Ecto neural progenitor cell (in vitro differentiated cells): ENCODE measurements around the gene VSIG10.

ENCODE experiments used
- DNase-seq: peaks from one replicate; pipeline ENCODE4 v3.0.0-alpha.2; 2018; ENCODE audit warnings: low spot score

Gene VSIG10

DNA sequence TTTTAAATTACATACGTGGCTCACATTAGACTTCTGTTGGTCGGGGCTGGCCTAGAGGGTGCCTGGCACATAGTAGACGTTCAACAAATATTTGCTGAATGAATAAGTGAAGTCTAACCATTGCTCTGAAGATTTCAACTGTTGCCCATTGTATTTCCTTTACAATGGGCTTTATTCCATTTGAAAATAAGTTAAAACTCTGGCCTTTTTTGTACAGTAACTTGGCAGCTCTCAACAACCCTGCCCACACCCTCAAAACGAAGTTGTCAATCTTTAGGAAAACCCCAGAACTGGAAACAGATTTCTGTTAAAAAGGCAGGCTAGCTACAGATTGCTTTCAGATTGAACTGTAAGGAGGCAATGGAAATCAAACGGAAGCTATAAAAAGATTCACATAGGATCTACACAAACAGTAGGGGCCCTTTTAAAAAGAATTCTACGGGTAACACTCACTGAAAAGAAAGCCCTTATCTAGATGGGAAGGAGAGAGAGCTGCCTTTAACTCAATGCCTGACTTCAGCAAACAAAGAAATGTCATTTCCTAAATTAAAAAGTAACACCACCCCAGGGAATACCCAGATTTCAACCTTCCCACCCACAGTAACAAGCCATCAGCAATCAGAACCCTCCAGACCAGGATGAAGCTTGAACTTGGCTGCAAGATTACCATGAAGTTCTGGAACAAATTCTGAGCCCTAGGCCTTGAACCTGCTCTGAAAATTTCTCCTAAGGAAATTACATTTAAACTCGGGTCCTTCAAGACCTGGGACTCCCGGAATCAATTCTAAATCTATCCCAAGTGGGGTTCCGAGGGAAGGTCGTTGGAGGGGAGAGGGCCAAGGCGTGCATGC is 44.2 kb downstream of the VSIG10 start:
- no peak for DNase-seq

DNA sequence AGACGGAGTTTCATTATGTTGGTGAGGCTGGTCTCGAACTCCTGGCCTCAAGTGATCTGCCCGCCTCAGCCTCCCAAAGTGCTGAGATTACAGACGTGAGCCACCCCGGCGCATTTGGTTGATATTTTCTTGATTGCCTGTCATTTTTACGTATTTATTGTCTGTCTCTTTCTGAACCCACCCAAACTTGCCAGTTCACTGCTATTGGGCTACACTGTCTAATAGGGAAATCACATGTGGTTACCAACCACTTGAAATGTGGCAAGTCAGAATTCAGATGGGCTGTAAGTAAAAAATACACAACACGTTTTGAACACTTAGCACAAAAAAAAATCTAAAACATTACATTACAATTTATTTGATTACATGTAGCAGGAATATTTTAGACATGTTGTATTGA is 44.9 kb downstream of the VSIG10 start:
- no peak for DNase-seq

DNA sequence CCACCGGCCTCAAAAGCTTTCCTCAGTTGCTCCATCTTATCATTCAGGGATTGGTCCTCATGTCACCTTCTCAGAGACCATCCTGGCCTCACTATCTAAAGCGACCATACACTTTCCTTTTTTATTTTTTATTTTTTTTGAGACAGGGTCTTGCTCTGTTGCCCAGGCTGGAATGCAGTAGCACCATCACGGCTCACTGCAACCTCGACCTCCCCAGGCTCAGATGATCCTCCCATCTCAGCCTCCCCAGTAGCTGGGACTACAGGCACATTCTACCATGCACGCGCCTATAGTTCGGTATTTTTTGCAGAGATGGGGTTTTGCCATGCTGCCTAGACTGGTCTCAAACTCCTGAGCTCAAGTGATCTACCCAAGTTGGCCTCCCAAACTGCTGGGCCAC is 45.6 kb downstream of the VSIG10 start:
- no peak for DNase-seq

DNA sequence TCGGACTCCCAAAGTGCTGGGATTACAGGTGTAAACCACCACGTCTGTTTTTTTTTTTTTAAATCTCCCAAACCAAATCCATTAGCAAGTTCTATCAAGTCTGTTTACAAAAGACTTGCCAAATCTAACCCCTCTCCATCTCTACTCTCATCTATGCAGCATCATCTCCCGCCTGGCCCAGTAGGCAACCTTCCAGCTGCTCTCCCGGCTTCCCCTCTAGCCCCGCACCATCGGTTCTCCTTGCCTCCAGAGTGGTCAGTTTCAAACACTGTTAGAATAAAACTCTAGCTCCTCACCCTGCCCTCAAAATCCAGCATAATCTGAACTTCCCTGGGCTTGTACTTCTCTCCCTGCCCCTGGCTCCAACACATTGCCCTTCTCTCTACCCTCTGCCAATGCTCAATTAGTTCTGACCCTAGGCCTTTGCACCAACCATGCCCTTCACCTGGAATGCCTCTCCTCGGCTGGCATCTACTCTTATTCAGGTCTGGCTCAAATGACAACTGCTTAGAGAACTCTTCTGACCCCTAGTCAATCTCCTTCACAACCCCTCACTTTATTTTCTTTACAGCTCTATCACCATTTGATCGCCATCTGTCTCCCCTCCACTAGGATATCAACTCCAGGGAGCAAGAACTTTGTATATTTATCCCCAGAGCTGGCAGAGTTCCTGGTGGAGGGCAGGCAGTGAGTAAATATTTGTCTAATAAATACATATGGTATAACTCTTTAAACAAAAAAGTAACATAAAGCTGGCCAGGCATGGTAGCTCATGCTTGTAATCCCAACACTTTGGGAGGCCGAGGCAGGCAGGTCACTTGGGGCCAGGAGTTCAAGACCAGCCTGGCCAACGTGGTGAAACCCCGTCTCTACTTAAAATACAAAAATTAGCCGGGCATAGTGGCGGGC is 47.7 kb downstream of the VSIG10 start:
- no peak for DNase-seq

GRCh38 chr12:118055144-118055557 is 48.7 kb downstream of the VSIG10 start:
- peak; percentile 67 for DNase-seq

DNA sequence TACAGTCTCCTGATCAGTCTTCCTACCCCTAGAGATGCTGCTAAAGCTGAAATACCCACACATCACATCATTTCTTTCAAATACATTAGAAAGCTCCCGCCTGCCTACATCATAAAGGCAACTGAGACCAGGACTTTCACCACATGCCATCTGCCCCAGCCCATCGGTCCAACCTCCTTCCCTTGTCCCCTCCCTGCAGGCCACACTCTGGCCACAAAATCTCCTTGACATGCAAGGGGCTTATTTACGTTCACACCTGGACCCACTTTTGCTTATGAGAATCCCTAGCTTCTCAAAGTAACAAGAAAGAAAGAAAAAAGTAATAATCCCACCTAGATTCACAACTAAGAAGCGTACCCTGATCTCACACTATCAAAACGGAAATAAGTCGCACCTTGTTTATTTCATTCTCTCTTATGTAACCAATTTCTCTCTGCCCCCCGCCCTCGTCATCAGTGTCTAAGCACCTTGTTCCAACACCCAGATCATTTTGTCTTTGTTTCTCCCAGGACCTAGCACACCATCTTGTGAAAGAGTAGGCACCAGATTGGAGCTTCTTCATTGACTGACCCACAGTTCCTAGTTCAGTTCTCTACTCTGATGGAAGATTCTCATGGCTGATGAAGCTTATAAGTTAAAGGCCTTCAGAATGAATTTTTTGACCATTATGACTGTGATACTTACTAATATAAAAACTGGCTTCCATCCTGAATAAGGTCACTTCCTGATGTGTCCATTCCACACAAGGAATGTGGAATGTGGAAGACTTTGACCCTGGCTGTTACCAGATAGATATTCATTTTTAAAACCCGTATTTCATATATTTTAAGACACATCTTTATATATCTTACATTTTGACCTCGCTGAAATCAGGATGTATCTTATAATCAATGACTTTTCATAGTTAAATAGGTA is 50.5 kb downstream of the VSIG10 start:
- no peak for DNase-seq

DNA sequence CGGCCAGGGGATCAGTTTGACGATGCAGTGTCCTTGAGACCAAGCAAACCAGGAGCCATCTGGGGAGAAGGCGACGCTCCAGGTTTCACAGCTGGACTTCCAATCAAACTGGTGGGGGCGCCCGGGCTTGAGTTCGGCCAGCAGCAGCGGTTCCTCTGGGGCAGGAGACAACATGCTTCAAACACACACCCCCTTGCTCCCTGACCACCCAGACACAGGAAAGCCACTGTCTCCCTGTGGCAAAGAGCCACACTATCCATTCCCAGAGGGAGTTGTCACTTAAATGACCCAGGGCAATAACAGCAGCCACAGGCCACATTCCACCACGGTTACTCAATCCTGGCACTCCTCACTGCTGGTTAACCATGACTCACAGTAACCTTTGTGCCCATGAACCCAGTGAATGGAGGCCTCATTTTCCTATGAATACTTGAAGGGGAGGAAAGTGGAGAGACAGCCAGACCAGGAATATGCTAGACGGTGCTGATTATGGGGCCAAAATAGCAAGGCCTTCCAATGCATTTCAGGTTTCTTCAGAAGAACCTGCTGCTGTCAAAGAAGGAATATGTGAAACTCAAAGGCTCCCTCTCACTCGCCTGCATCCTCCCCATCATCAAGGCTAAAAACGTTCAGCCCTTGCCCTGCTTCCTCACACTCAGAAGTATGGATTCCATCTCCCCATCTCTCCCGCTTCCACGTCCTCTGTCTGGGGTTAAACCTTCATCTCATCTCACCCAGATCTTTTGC is 51.3 kb downstream of the VSIG10 start:
- DNase-seq, result no peak

- no peak for DNase-seq
These were observed 52.6 kb downstream of the VSIG10 start for GRCh38 chr12:118050972-118051910.

- DNase-seq, result no peak
These were observed 57.4 kb downstream of the VSIG10 start for GRCh38 chr12:118046430-118046829.

- DNase-seq, result no peak
These were observed 59.2 kb downstream of the VSIG10 start for GRCh38 chr12:118044577-118044976.

GRCh38 chr12:118044075-118044474 is 59.7 kb downstream of the VSIG10 start:
- no peak for DNase-seq

GRCh38 chr12:118042091-118042490 is 61.7 kb downstream of the VSIG10 start:
- no peak for DNase-seq

GRCh38 chr12:118038137-118038536 is 65.7 kb downstream of the VSIG10 start:
- no peak for DNase-seq

- DNase-seq, result no peak
These were observed 67.0 kb downstream of the VSIG10 start for GRCh38 chr12:118036672-118037411.

GRCh38 chr12:118035190-118036041 is 68.4 kb downstream of the VSIG10 start:
- DNase-seq, result no peak

GRCh38 chr12:118034429-118035189 is 69.2 kb downstream of the VSIG10 start:
- DNase-seq, result peak; percentile 54

DNA sequence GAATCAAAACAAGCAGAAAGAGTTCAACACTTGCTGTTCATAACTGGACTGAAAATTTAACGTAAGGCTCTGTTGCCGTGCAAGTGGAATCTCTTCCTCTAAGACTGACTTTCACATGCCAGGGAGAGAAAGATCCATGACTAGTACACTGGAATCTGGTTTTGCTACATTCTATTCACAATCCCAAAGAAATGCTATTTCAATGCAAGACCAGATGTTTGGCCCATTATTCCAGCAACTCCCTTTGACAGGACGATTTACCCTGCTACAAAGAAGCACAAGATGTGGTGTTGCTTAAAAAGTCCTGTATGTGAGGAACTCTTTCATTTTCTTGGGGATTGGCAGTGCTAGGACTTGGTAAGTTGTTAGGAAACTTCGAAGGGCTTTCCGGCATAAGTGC is 69.9 kb downstream of the VSIG10 start:
- DNase-seq, result no peak

GRCh38 chr12:118033323-118033722 is 70.5 kb downstream of the VSIG10 start:
- DNase-seq, result no peak
